ENCODE measurements around the gene RNF144B.

DNA sequence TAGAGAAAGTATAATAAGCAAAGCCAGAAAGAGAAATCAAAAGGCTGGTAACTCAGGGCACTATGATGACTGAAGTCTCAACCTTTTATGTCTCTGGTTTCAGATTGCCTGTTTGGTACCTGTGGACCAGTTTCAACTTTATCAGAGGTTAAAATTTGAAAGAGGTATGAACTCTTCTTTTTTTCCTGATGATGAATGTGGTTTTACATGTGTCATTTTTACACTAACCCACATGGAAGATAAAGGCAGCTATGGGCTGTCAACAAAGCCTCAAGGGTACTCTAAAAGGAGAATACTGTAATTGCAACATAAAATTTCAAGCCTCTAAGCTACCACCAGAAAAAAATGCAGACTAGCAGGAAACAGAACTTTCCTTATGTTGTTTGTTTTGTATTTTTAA is 52.4 kb downstream of the RNF144B start:
- TF ChIP-seq, protein P1, sequence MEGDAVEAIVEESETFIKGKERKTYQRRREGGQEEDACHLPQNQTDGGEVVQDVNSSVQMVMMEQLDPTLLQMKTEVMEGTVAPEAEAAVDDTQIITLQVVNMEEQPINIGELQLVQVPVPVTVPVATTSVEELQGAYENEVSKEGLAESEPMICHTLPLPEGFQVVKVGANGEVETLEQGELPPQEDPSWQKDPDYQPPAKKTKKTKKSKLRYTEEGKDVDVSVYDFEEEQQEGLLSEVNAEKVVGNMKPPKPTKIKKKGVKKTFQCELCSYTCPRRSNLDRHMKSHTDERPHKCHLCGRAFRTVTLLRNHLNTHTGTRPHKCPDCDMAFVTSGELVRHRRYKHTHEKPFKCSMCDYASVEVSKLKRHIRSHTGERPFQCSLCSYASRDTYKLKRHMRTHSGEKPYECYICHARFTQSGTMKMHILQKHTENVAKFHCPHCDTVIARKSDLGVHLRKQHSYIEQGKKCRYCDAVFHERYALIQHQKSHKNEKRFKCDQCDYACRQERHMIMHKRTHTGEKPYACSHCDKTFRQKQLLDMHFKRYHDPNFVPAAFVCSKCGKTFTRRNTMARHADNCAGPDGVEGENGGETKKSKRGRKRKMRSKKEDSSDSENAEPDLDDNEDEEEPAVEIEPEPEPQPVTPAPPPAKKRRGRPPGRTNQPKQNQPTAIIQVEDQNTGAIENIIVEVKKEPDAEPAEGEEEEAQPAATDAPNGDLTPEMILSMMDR (IDR thresholded peaks at IDR 0.05; ENCODE audit: low read depth, low read length, poor library complexity, severe bottlenecking), result no peak
- TF ChIP-seq EZH2phosphoT487 (IDR thresholded peaks at IDR 0.05; ENCODE audit: borderline replicate concordance, low read length), result no peak
